Measurements from ENCODE around the gene TMEM106B.

DNA sequence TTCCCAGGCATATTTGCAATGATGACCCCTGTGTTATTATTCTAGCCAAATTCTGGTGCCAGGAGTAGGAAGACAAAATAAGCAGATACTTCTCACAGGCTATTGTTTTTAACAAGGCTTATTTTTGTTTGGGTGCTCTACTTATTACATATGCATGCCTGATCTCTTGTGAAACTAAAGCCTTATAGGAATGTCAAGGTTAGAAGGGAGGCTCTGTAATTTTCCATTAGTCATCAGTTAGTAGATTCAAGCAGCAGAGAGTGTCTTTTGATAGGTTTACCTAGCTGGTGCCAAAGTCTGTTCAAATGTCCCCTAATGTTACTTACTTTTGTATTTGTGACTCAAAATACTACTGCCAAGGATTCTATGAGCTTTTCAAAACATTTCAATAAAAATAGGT, 11.7 kb upstream of the TMEM106B start:
- TF ChIP-seq CTCF (IDR thresholded peaks at IDR 0.05; ENCODE audit: poor library complexity) (no peak), EZH2phosphoT487 (IDR thresholded peaks at IDR 0.05; ENCODE audit: low read depth, severe bottlenecking, unreplicated experiment) (no peak), EZH2 (IDR thresholded peaks at IDR 0.05; ENCODE audit: borderline replicate concordance) (no peak)

Measured in hepatocyte (in vitro differentiated cells).